Stimulated activated CD8-positive, alpha-beta memory T cell treated with anti-CD3 and anti-CD28 coated beads, Interleukin-4, amount 100 ng/mL, for 48 hours (primary cell): ENCODE data around the gene ANKRD33B.
"Not testable (repeated sequence)": the region's sequence is repeated elsewhere in the genome, so short reads cannot be mapped to it uniquely, and the experiment has no call there.

Source experiments
- DNase-seq: peaks from one replicate; pipeline ENCODE4 v3.0.0-alpha.2; 2020

ANKRD33B gene

GRCh38 chr5:10623305-10623910 lies 59.5 kb downstream of the ANKRD33B start:
- DNase-seq: no peak

DNA sequence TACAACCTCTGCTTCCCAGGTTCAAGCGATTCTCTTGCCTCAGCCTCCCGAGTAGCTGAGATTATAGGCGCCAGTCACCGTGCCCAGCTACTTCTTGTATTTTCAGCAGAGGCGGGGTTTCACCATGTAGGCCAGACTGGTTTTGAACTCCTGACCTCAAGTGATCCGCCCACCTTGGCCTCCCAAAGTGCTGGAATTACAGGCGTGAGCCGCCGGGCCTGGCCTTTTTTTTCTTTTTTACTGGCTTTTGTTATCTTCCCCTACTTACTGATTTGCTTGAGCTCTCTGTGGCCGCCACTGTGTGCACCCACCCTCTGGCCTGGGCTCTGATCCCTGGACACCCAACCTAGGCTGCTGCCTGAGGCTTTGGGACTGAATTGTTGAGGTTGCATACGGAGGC lies 60.3 kb downstream of the ANKRD33B start:
- no peak for DNase-seq

DNA sequence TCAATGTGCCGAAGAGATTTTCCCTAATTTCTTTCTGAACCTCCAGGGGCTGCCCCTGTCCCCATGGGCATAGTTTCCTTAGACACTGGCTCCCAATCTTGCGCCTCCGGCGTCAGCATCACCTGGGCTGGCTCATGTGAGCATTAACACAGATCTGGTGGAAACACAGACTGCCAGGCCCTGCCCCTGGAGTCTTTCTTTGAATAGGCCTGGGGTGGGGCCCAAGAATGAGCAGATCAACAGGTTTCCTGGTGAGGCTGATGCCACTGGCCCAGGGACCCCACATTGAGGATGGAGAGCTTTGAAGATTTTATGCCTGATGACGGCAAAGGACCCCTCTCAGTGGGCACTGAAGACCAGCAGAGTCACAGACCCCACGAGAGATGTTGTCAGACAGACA lies 60.8 kb downstream of the ANKRD33B start:
- DNase-seq: no peak

GRCh38 chr5:10625700-10626472 lies 62.0 kb downstream of the ANKRD33B start:
- no peak for DNase-seq

- DNase-seq: no peak
These were observed 62.7 kb downstream of the ANKRD33B start for GRCh38 chr5:10626473-10627013.

DNA sequence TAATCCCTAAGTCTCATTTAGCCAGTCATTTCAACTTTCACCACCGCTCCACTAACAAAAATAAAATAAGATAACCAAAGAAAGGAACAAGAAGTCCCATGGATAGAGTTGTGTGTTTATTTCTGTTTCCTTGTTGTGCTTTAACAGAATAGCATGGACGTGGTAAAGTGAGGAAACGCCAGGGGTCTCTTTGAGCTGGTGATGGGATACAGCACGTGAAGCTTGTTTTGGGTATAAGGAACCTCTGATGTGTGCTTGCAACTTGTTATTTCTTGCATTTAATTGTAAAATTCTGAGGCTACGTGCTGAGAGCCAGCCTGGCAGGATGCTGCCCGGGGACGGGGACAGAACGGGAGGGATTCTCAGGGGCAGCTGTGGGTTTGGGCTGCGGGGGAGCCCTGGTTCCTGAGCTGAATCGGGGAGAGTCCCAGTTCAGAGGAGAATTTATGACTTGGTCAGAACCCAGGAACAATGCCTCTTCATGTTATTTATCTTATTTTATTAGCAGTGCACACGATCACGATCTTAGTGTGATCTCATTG lies 63.4 kb downstream of the ANKRD33B start:
- no peak for DNase-seq

DNA sequence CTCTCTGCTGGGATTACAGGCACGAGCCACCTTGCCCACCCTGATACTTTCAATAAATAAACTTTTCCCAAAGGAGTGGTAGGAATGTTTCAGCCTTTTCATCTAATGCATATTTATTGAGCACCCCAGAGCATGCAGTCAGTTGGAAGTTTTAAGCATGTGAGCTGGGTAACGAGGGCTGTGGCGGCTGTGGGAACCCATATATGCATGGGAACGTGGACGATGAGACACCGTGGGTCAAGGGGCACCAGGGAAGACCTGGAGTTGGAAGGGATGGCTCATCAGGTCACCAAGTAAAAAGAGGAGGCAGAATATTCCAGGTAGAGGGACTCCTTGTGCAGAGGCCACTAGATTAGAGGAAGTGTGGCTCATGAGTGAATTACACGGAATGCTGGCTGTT lies 64.7 kb downstream of the ANKRD33B start:
- DNase-seq: no peak

DNA sequence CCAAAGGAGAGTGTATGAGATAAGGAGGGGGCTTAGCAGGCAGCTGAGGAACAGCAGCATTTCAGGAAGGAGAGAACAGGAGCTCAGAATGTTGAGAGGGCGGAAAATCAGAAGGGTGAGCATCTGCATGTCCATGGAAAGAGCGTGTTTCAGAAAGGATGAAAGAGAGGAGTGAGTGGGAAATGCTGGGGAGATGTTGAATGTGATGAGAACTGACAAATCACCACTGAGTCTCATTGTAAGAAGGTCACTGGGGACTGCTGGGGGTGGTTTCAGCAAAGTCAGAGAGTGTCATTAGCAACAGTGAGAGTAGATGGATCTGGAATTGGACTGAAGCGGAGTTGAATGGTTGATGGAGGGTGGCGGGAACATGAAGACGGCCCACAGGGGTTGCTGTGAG lies 65.8 kb downstream of the ANKRD33B start:
- DNase-seq: no peak

GRCh38 chr5:10630126-10630525 lies 66.3 kb downstream of the ANKRD33B start:
- no peak for DNase-seq

DNA sequence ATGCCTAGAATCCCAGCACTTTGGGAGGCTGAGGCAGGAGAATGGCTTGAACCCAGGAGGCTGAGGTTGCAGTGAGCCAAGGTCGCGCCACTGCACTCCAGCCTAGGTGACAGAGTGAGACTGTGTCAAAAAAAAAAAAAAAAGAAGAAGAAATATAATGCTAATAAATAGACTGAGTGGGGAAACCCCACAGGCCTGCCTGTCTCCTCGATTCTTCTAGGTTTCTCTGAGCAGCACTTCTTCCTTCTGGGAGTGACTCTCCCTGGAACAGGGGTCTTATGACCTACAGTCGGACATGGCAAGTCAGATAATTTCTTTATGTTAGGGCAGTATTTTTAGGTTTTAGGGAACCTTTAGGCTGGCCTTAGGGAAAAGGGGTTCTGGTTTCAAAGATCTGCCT lies 66.9 kb downstream of the ANKRD33B start:
- not testable (repeated sequence) for DNase-seq

- DNase-seq: peak; percentile 36
These were observed 67.6 kb downstream of the ANKRD33B start for GRCh38 chr5:10631316-10631996.

GRCh38 chr5:10632110-10632761 lies 68.4 kb downstream of the ANKRD33B start:
- DNase-seq: peak; percentile 80

DNA sequence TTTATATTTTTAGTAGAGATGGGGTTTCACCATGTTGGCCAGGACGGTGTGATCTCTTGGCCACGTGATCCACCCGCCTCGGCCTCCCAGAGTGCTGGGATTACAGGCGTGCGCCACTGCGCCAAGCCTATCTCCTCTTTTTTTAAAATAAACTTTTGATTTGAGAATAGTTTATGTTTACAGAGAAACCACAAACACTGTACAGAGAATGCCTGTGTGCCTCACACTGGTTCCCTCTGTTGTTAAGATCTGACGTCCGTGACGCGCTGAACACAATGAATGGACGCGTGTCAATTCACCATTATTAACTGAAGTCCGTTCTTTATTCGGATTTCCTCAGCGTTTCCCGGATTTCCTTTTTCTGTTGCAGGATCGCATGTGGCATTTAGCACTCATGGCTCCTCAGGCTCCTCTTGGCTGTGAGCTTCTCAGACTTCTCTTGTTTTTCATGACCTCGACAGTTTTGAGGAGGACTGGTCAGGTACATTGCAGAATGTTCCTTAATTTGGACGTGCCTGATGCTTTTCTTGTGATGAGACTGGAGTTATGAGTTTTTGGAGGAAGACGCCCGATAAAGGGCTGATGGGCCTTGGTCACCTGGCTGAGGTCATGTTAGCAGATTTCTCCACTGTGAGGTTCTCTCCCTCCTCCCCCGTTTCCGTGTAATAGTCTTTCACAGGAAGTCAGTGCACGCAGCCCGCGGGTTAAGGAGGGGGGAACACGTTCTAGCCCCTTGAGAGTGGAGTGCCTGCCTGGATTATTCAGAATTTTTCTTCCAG lies 69.6 kb downstream of the ANKRD33B start:
- peak; percentile 75 for DNase-seq

GRCh38 chr5:10634050-10634449 lies 70.2 kb downstream of the ANKRD33B start:
- no peak for DNase-seq

- no peak for DNase-seq
These were observed 70.7 kb downstream of the ANKRD33B start for GRCh38 chr5:10634562-10634961.

- DNase-seq: peak; percentile 85
These were observed 71.5 kb downstream of the ANKRD33B start for GRCh38 chr5:10635257-10635866.

- peak; percentile 60 for DNase-seq
These were observed 72.0 kb downstream of the ANKRD33B start for GRCh38 chr5:10635867-10636350.

GRCh38 chr5:10636363-10637142 lies 72.7 kb downstream of the ANKRD33B start:
- DNase-seq: no peak

DNA sequence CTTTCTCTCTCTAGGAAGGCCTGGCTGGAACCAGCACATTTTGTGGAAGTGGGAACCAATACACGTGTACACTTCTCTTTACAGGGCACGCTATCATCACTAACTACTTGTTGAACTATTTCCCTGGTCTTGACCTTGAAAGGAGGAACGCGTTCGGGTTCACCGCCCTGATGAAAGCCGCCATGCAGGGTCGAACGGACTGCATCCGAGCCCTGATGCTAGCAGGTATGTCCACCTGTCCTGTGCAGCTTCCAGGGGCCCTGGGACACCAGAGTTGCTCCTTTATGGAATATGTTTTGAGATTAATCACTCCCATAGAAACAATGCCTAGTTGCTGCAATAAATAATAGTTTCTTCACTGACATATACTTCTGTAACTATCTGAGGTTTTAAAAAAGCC lies 74.1 kb downstream of the ANKRD33B start:
- no peak for DNase-seq

GRCh38 chr5:10638723-10639122 lies 74.9 kb downstream of the ANKRD33B start:
- DNase-seq: not testable (repeated sequence)
